ENCODE results near the gene BORCS8. TPM values are rescaled to one million over a fixed set of nuclear protein-coding genes. Genes with fewer than 3 reads are reported as not detected.

BORCS8 gene
- total RNA-seq, 4 donors from 2014 or later, result 15.4 to 38.7 (median 18.2) TPM

GRCh38 chr19:19147344-19147743, 44.6 kb downstream of the BORCS8 start:
- DNase-seq, result no peak
- Histone ChIP-seq H3K4me3 (replicated peaks in 1 of 3) (no peak overlapping the region), H3K9me3 (no peaks in the 10 kb centered on the region), H3K4me1 (peaks cover 4 to 7% of the 10 kb centered on the region in 2 donors), H3K27me3 (no peaks in the 10 kb centered on the region), H3K36me3 (peaks cover 0 to 4% of the 10 kb centered on the region in 2 donors), H3K27ac (no peak overlapping the region)
- intact Hi-C loops (cut with DNase I), result loop anchor here (10.0 kb wide), 1 partner anchor 77 kb away; no protein-coding TSS in a partner anchor
- TF ChIP-seq POLR2A (IDR thresholded peaks at IDR 0.05), result no peak
- WGBS, 2 donors, result 98 to 100% methylated on average over 4 to 5 of the region's 5 CpGs

GRCh38 chr19:19146865-19147264, 45.1 kb downstream of the BORCS8 start:
- peaks cover 0 to 4% of the 10 kb centered on the region in 2 donors for H3K36me3 ChIP-seq
- intact Hi-C loops (cut with DNase I), result loop anchor here (10.0 kb wide), 1 partner anchor 78 kb away; no protein-coding TSS in a partner anchor
- no peak overlapping the region for H3K27ac ChIP-seq
- H3K4me1 ChIP-seq, result peaks cover 4 to 7% of the 10 kb centered on the region in 2 donors
- WGBS, 2 donors, result 91 to 98% methylated on average over 6 to 7 of the region's 7 CpGs
- TF ChIP-seq CTCF (IDR thresholded peaks at IDR 0.05), result no peak
- TF ChIP-seq POLR2A (IDR thresholded peaks at IDR 0.05), result no peak
- no peak for DNase-seq
- no peaks in the 10 kb centered on the region for H3K27me3 ChIP-seq
- H3K9me3 ChIP-seq, result no peaks in the 10 kb centered on the region
- no peak overlapping the region for H3K4me3 ChIP-seq (replicated peaks in 1 of 3)

GRCh38 chr19:19145684-19146608, 46.0 kb downstream of the BORCS8 start:
- peak; percentile 80 to 99 (median 92) for TF ChIP-seq CTCF (IDR thresholded peaks at IDR 0.05)
- TF ChIP-seq POLR2A (IDR thresholded peaks at IDR 0.05), result no peak
- DNase-seq, result peak; percentile 69 to 77
- peaks cover 0 to 4% of the 10 kb centered on the region in 2 donors for H3K36me3 ChIP-seq
- 37 to 48% methylated on average over 17 to 32 of the region's 47 CpGs for WGBS, 2 donors
- no peak overlapping the region for H3K27ac ChIP-seq
- H3K27me3 ChIP-seq, result no peaks in the 10 kb centered on the region
- peaks cover 4 to 7% of the 10 kb centered on the region in 2 donors for H3K4me1 ChIP-seq
- no peak overlapping the region for H3K4me3 ChIP-seq (replicated peaks in 1 of 3)
- intact Hi-C loops (cut with DNase I), result loop anchor here (10.0 kb wide), 1 partner anchor 79 kb away; no protein-coding TSS in a partner anchor
- no peaks in the 10 kb centered on the region for H3K9me3 ChIP-seq

- Histone ChIP-seq H3K9me3 (no peaks in the 10 kb centered on the region), H3K4me1 (peaks cover 4 to 7% of the 10 kb centered on the region in 2 donors), H3K4me3 (replicated peaks in 1 of 3) (no peak overlapping the region), H3K36me3 (peaks cover 0 to 4% of the 10 kb centered on the region in 2 donors), H3K27me3 (no peaks in the 10 kb centered on the region), H3K27ac (no peak overlapping the region)
- no peak for DNase-seq
- intact Hi-C loops (cut with DNase I), result loop anchor here (10.0 kb wide), 1 partner anchor 80 kb away; no protein-coding TSS in a partner anchor
- TF ChIP-seq POLR2A (IDR thresholded peaks at IDR 0.05), result no peak
- no peak for TF ChIP-seq CTCF (IDR thresholded peaks at IDR 0.05)
- 94 to 95% methylated on average over 4 to 9 of the region's 17 CpGs for WGBS, 2 donors
Measured at GRCh38 chr19:19145281-19145680, 46.7 kb downstream of the BORCS8 start.

GRCh38 chr19:19142347-19142746, 49.6 kb downstream of the BORCS8 start:
- intact Hi-C loops (cut with DNase I), result loop anchor here (2.0 to 10.0 kb wide), 2 partner anchors 82 to 88 kb away; no protein-coding TSS in a partner anchor
- 90 to 92% methylated on average over 12 of the region's 12 CpGs for WGBS, 2 donors
- Histone ChIP-seq H3K9me3 (no peaks in the 10 kb centered on the region), H3K4me1 (peaks cover 11% of the 10 kb centered on the region in 2 donors), H3K27me3 (no peaks in the 10 kb centered on the region), H3K36me3 (no peaks in the 10 kb centered on the region), H3K4me3 (replicated peaks in 1 of 3) (no peak overlapping the region), H3K27ac (no peak overlapping the region)
- DNase-seq, result no peak
- TF ChIP-seq CTCF (IDR thresholded peaks at IDR 0.05), result no peak
- TF ChIP-seq POLR2A (IDR thresholded peaks at IDR 0.05), result no peak

Data from thyroid gland (tissue), 4 donors.